Liver (tissue), 5 donors: ENCODE data around the gene FAM24A. TPM values are rescaled to one million over a fixed set of nuclear protein-coding genes. Genes with fewer than 3 reads are reported as not detected.

Experiments used
- GABPA ChIP-seq, 2 donors: IDR thresholded peaks in 1 of 2; conservative IDR thresholded peaks in 1 of 2; 2 replicates each; pipeline ENCODE4 v1.6.1; 2016; ENCODE audit warnings: antibody characterized with exemption in 2 of 2, mild to moderate bottlenecking in 1 of 2, moderate library complexity in 1 of 2
- RAD21 ChIP-seq, 2 donors: IDR thresholded peaks; 2 replicates each; pipeline ENCODE4 v1.6.1; 2016; ENCODE audit warnings: antibody characterized with exemption in 2 of 2, mild to moderate bottlenecking in 2 of 2
- RXRA ChIP-seq, 2 donors: IDR thresholded peaks; 2 replicates each; pipeline ENCODE4 v1.6.1; 2017 to 2018; ENCODE audit warnings: antibody characterized with exemption in 2 of 2, mild to moderate bottlenecking in 1 of 2
- polyA plus RNA-seq, 2 donors: library from polyadenylated mRNA; stranded (reverse) in 1 of 2; unstranded in 1 of 2; fragments of 200-250 nt in 1 of 2; fragments of >200 nt in 1 of 2; fragmentation: Nextera tagmentation in 1 of 2; extraction: Ambion mirVana in 1 of 2; gene quantifications; one replicate each; pipeline versions ENCODE4 v1.2.1 to v1.2.3, GENCODE V29; 2013 to 2015
- total RNA-seq, 2 donors: library from RNA; depleted of rRNA; stranded (reverse); fragments of >200 nt; gene quantifications; one replicate each; pipeline ENCODE4 v1.2.3, GENCODE V29; 2014
- TF ChIP-seq, protein P1 (sequence below): IDR thresholded peaks from 2 replicates; pipeline ENCODE4 v1.6.1; 2016; ENCODE audit warnings: antibody characterized with exemption
- donor health status: healthy.
- donor health status: healthy.
- donor health status: healthy.

Gene FAM24A
- total and polyA plus RNA-seq, 4 donors: not detected

- TF ChIP-seq, protein P1, sequence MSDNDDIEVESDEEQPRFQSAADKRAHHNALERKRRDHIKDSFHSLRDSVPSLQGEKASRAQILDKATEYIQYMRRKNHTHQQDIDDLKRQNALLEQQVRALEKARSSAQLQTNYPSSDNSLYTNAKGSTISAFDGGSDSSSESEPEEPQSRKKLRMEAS: no peak
- no peak for TF ChIP-seq RAD21 (IDR thresholded peaks at IDR 0.05)
- no peak for TF ChIP-seq RXRA (IDR thresholded peaks at IDR 0.05)
- no peak for TF ChIP-seq GABPA (IDR thresholded peaks at IDR 0.05 in 1 of 2, conservative IDR thresholded peaks at IDR 0.05 in 1 of 2)
These were observed 52.0 kb downstream of the FAM24A start (continued) for GRCh38 chr10:122962405-122962804.

Other genes starting within 250 kb of the FAM24A start
- gene C10orf120, start 210.8 kb upstream of the FAM24A start, total RNA-seq: not detected
- not detected for gene C10orf120, start 210.8 kb upstream of the FAM24A start, polyA plus RNA-seq
- gene CUZD1, start 64.8 kb upstream of the FAM24A start, total RNA-seq: under 1 TPM; 0.14 to 0.17 TPM
- gene CUZD1, start 64.8 kb upstream of the FAM24A start, polyA plus RNA-seq: under 1 TPM; 0.03 to 0.07 TPM
- 1 to 10 TPM in 1 of 2 donors, under 1 TPM in 1; 0.84 to 2.0 TPM for gene FAM24B, start 31.0 kb upstream of the FAM24A start, total RNA-seq
- gene FAM24B, start 31.0 kb upstream of the FAM24A start, polyA plus RNA-seq: under 1 TPM in 1 of 2 donors, not detected in 1; 0.21 TPM
- 1 to 10 TPM; 4.3 to 8.4 TPM for gene C10orf88, start 43.6 kb downstream of the FAM24A start, total RNA-seq
- 1 to 10 TPM; 2.2 to 3.0 TPM for gene C10orf88, start 43.6 kb downstream of the FAM24A start, polyA plus RNA-seq
- gene PSTK, start 69.8 kb downstream of the FAM24A start, total RNA-seq: 1 to 10 TPM; 2.3 to 4.6 TPM
- gene PSTK, start 69.8 kb downstream of the FAM24A start, polyA plus RNA-seq: 1 to 10 TPM; 2.4 to 5.1 TPM
- 1 to 10 TPM; 6.4 to 7.9 TPM for gene IKZF5, start 98.2 kb downstream of the FAM24A start, total RNA-seq
- gene IKZF5, start 98.2 kb downstream of the FAM24A start, polyA plus RNA-seq: 1 to 10 TPM; 5.0 to 9.4 TPM
- gene ACADSB, start 98.4 kb downstream of the FAM24A start, total RNA-seq: 100 to 1,000 TPM in 1 of 2 donors, 10 to 100 TPM in 1; 97.9 to 164 TPM
- 100 to 1,000 TPM; 103 to 118 TPM for gene ACADSB, start 98.4 kb downstream of the FAM24A start, polyA plus RNA-seq
- not detected for gene HMX3, start 225.4 kb downstream of the FAM24A start, total RNA-seq
- gene HMX3, start 225.4 kb downstream of the FAM24A start, polyA plus RNA-seq: not detected
- not detected for gene HMX2, start 237.5 kb downstream of the FAM24A start, total RNA-seq
- not detected for gene HMX2, start 237.5 kb downstream of the FAM24A start, polyA plus RNA-seq
- gene BUB3, start 243.8 kb downstream of the FAM24A start, total RNA-seq: 10 to 100 TPM; 53.0 to 90.9 TPM
- gene BUB3, start 243.8 kb downstream of the FAM24A start, polyA plus RNA-seq: 10 to 100 TPM; 27.1 to 30.3 TPM